Measurements from ENCODE around the gene TBC1D12.

GRCh38 chr10:94462130-94462529, 59.8 kb downstream of the TBC1D12 start:
- TF ChIP-seq CTCF (conservative IDR thresholded peaks at IDR 0.05) (no peak), EZH2 (IDR thresholded peaks at IDR 0.05; ENCODE audit: low read depth) (no peak)

Measured in PC-9 (cell line).